Liver (tissue), 9 donors: Measurements from ENCODE around the gene ASIC2. TPM values are rescaled to one million over a fixed set of nuclear protein-coding genes. Genes with fewer than 3 reads are reported as not detected.

Experiments used
- DNase-seq: peaks from one replicate; pipeline ENCODE4 v3.0.0-alpha.2; 2017; ENCODE audit warnings: low spot score
- H3K27ac ChIP-seq, 2 donors: one replicate each; pipeline ENCODE4 v1.7.0; 2013; ENCODE audit warnings: inconsistent platforms in 2 of 2, low read length in 2 of 2, control low read depth in 1 of 2, low read depth in 1 of 2, mild to moderate bottlenecking in 1 of 2
- H3K27me3 ChIP-seq, 4 donors: one replicate each; pipeline versions ENCODE4 v1.6.1 to v1.7.0; 2013; ENCODE audit warnings: low read length in 3 of 4, inconsistent platforms in 1 of 4, mild to moderate bottlenecking in 1 of 4, moderate library complexity in 1 of 4; ENCODE audit not compliant: control insufficient read depth in 4 of 4, insufficient read depth in 4 of 4
- H3K36me3 ChIP-seq, 4 donors: one replicate each; pipeline versions ENCODE4 v1.6.1 to v1.7.0; 2013; ENCODE audit warnings: low read length in 3 of 4, mild to moderate bottlenecking in 3 of 4, low read depth in 1 of 4, moderate library complexity in 1 of 4; ENCODE audit not compliant: control insufficient read depth in 4 of 4, insufficient read depth in 3 of 4
- H3K4me1 ChIP-seq, 4 donors: one replicate each; pipeline versions ENCODE4 v1.6.1 to v1.7.0; 2013; ENCODE audit warnings: low read length in 3 of 4, mild to moderate bottlenecking in 3 of 4, moderate library complexity in 1 of 4; ENCODE audit not compliant: control insufficient read depth in 4 of 4, insufficient read depth in 4 of 4
- H3K4me3 ChIP-seq, 3 donors: one replicate each; pipeline versions ENCODE4 v1.6.1 to v1.7.0; 2013; ENCODE audit warnings: low read length in 3 of 3, control low read depth in 1 of 3, low read depth in 1 of 3, mild to moderate bottlenecking in 1 of 3
- H3K9ac ChIP-seq, 2 donors: one replicate each; pipeline ENCODE4 v1.7.0; 2013; ENCODE audit warnings: low read length in 2 of 2, mild to moderate bottlenecking in 2 of 2, moderate library complexity in 2 of 2, control low read depth in 1 of 2, low read depth in 1 of 2
- H3K9me3 ChIP-seq, 4 donors: one replicate each; pipeline versions ENCODE4 v1.6.1 to v1.7.0; 2013; ENCODE audit warnings: low read length in 3 of 4; ENCODE audit not compliant: control insufficient read depth in 4 of 4
- FOXA1 ChIP-seq: IDR thresholded peaks from 2 replicates; pipeline ENCODE4 v1.6.1; 2016; ENCODE audit warnings: antibody characterized with exemption
- FOXA2 ChIP-seq: IDR thresholded peaks from 2 replicates; pipeline ENCODE4 v1.6.1; 2016; ENCODE audit warnings: antibody characterized with exemption
- GABPA ChIP-seq, 2 donors: IDR thresholded peaks in 1 of 2; conservative IDR thresholded peaks in 1 of 2; 2 replicates each; pipeline ENCODE4 v1.6.1; 2016; ENCODE audit warnings: antibody characterized with exemption in 2 of 2, mild to moderate bottlenecking in 1 of 2, moderate library complexity in 1 of 2
- HNF4G ChIP-seq: IDR thresholded peaks from 2 replicates; pipeline ENCODE4 v1.6.1; 2016; ENCODE audit warnings: antibody characterized with exemption
- JUND ChIP-seq, 2 donors: IDR thresholded peaks; 2 replicates each; pipeline ENCODE4 v1.6.1; 2016; ENCODE audit warnings: antibody characterized with exemption in 2 of 2
- NR2F2 ChIP-seq: IDR thresholded peaks from 2 replicates; pipeline ENCODE4 v1.6.1; 2016; ENCODE audit warnings: antibody characterized with exemption
- RAD21 ChIP-seq, 2 donors: IDR thresholded peaks; 2 replicates each; pipeline ENCODE4 v1.6.1; 2016; ENCODE audit warnings: antibody characterized with exemption in 2 of 2, mild to moderate bottlenecking in 2 of 2
- REST ChIP-seq: IDR thresholded peaks from 2 replicates; pipeline ENCODE4 v1.6.1; 2016; ENCODE audit warnings: antibody characterized with exemption, mild to moderate bottlenecking
- TAF1 ChIP-seq: conservative IDR thresholded peaks from 2 replicates; pipeline ENCODE4 v1.6.1; 2016; ENCODE audit warnings: antibody characterized with exemption, mild to moderate bottlenecking
- YY1 ChIP-seq: IDR thresholded peaks from 2 replicates; pipeline ENCODE4 v1.6.1; 2016; ENCODE audit warnings: antibody characterized with exemption, mild to moderate bottlenecking
- WGBS: extraction: QIAGEN DNeasy Blood & Tissue Kit; methylation state at CpG from one replicate; pipeline ENCODE4 v1.1.7; 2013; 5-methylcytosine and 5-hydroxymethylcytosine counted together
- polyA plus RNA-seq, 2 donors: library from polyadenylated mRNA; stranded (reverse) in 1 of 2; unstranded in 1 of 2; fragments of 200-250 nt in 1 of 2; fragments of >200 nt in 1 of 2; fragmentation: Nextera tagmentation in 1 of 2; extraction: Ambion mirVana in 1 of 2; gene quantifications; one replicate each; pipeline versions ENCODE4 v1.2.1 to v1.2.3, GENCODE V29; 2013 to 2015
- total RNA-seq, 2 donors: library from RNA; depleted of rRNA; stranded (reverse); fragments of >200 nt; gene quantifications; one replicate each; pipeline ENCODE4 v1.2.3, GENCODE V29; 2014
- TF ChIP-seq, protein P1 (sequence below): IDR thresholded peaks from 2 replicates; pipeline ENCODE4 v1.6.1; 2016; ENCODE audit warnings: antibody characterized with exemption
- donor health status: healthy.
- donor health status: healthy.
- donor health status: healthy.
- donor health status: healthy.
- donor health status: healthy.

ASIC2 gene
- total and polyA plus RNA-seq, 4 donors, result under 0.01 TPM; not detected in 3

GRCh38 chr17:33284022-33284421 lies 9.1 kb downstream of the ASIC2 start:
- H3K4me3 ChIP-seq, result no peak overlapping the region
- WGBS, result 26% methylated on average over 4 of the region's 4 CpGs
- DNase-seq, result no peak
- TF ChIP-seq REST (no peak), GABPA (IDR thresholded peaks at IDR 0.05 in 1 of 2, conservative IDR thresholded peaks at IDR 0.05 in 1 of 2) (no peak), JUND (IDR thresholded peaks at IDR 0.05) (peak in 1 of 2 donors; percentile 55)
- no peak overlapping the region for H3K27ac ChIP-seq
- no peaks in the 10 kb centered on the region for H3K36me3 ChIP-seq
- H3K27me3 ChIP-seq, result peaks cover 0 to 7% (median 3%) of the 10 kb centered on the region in 4 donors
- H3K9me3 ChIP-seq, result no peaks in the 10 kb centered on the region
- no peak overlapping the region for H3K9ac ChIP-seq
- no peaks in the 10 kb centered on the region for H3K4me1 ChIP-seq

DNA sequence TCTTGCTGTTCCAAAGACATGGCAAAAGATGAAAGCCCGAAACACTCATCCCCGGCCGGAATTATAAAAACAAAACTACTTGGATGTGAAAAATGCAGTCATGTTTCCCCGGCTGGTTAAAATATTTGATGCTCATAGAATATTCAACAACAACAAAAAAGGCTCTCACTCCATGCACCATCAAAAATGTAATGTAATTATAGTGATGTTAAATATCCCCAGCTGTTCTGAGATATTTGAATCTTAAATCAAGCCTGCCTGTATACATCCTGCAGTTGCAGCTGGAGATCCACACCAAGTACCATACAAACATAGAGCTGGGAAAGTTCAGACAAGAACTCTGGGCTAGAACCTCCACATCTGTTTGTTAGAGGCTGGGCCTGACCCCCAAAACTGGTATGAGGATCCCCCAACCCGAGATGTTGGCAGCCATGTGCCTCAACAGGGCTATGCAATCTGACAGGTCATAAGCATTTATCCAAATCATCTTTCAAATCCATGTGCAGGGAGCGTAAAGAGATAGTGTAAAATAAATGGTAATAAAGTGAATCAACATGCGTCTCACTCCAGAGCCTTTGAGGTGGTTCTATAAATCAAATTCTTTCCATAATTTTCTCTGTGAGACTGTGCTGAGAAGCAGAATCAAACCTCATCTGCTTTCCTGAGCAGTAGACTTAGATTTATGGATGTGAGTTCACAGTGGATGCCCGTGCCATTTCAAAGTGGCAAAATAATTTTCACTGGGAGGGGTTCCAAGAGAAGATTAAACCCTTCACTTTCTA lies 12.7 kb downstream of the ASIC2 start:
- 76% methylated on average over 8 of the region's 8 CpGs for WGBS
- no peak for TF ChIP-seq FOXA1
- no peak for TF ChIP-seq FOXA2
- TF ChIP-seq YY1, result no peak
- TF ChIP-seq GABPA (IDR thresholded peaks at IDR 0.05 in 1 of 2, conservative IDR thresholded peaks at IDR 0.05 in 1 of 2), result no peak
- no peak for TF ChIP-seq TAF1
- no peak for TF ChIP-seq HNF4G
- no peak for TF ChIP-seq RAD21 (IDR thresholded peaks at IDR 0.05)
- no peak for TF ChIP-seq NR2F2
- TF ChIP-seq, protein P1, sequence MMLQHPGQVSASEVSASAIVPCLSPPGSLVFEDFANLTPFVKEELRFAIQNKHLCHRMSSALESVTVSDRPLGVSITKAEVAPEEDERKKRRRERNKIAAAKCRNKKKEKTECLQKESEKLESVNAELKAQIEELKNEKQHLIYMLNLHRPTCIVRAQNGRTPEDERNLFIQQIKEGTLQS, result no peak
- no peak for DNase-seq
- H3K4me3 ChIP-seq, result no peak overlapping the region
- H3K9me3 ChIP-seq, result peaks cover 0 to 3% (median 0%) of the 10 kb centered on the region in 4 donors
- H3K27me3 ChIP-seq, result no peaks in the 10 kb centered on the region
- no peaks in the 10 kb centered on the region for H3K4me1 ChIP-seq
- H3K9ac ChIP-seq, result no peak overlapping the region
- H3K36me3 ChIP-seq, result no peaks in the 10 kb centered on the region
- H3K27ac ChIP-seq, result no peak overlapping the region

DNA sequence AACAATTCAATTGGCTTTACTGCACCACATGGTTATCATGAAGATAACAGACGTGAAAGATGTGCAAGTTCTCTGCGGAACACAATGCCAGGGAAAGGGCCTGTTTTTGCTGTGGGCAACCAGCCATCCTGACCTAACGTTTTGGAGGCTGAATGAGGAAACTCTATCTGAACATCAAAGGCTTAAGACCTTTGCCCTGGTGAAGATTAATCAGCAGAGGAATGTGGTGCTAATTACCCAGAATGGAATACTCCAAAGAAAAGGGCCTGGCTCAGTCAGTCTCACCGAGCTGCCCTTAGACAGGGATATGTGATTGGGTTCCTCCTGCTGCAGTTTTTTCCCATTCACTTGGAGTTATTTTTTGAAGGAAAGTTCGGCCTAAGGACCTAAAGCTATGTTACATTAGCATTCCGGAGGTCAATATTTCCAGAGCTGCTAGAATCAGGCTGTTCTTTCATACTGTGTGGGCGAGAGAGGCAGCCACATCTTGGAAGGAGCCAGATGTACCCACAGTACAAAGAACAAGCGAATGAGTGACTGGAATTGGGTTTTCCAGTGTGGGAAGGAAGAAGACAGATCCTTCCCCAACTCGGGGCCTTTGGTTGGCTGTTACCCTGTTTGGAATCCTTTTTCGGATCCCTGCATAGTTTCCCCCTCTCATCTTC lies 15.5 kb downstream of the ASIC2 start:
- Histone ChIP-seq H3K9me3 (peaks cover 0 to 4% (median 0%) of the 10 kb centered on the region in 4 donors), H3K9ac (no peak overlapping the region), H3K36me3 (no peaks in the 10 kb centered on the region), H3K27ac (no peak overlapping the region), H3K4me1 (no peaks in the 10 kb centered on the region), H3K27me3 (no peaks in the 10 kb centered on the region), H3K4me3 (no peak overlapping the region)
- WGBS, result 58% methylated on average over 10 of the region's 10 CpGs
- DNase-seq, result no peak
- no peak for TF ChIP-seq FOXA2
